DMS 273 (cell line): ENCODE measurements around the gene PARD6G.
"Not testable (repeated sequence)": the region's sequence is repeated elsewhere in the genome, so short reads cannot be mapped to it uniquely, and the experiment has no call there.

Source experiments
- DNase-seq: peaks from one replicate; lab custom pipeline; 2025; ENCODE audit not compliant: unreplicated experiment; lab: John Stamatoyannopoulos, UW

PARD6G gene, protein sequence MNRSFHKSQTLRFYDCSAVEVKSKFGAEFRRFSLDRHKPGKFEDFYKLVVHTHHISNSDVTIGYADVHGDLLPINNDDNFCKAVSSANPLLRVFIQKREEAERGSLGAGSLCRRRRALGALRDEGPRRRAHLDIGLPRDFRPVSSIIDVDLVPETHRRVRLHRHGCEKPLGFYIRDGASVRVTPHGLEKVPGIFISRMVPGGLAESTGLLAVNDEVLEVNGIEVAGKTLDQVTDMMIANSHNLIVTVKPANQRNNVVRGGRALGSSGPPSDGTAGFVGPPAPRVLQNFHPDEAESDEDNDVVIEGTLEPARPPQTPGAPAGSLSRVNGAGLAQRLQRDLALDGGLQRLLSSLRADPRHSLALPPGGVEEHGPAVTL

DNA sequence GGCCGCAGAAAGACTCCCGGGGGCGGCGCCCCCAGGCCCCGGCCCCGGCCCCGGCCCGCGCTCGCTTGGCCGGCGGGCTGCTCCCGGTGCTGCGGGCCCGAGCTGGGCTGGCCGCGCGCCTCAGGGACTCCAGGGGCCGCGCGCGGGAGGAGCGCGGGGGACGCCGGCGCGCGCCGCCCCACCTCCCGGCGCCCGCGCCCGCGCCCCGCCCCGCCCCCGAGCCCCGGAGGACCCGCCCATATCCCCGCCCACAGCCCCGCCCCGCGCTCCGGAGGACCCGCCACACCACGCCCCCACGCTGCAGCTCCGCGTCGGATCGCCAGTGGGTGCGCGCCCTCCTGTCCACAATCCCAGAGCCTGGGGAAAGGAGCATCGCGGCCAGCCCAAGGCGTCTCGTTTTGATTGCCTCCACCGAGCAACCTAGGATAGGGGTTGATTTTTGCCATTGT is at the start of gene PARD6G:
PARD6G (minus strand) TSS at position 122 of the 449 bp plus-strand sequence. CDS start 166 bp downstream, outside the sequence.
- DNase-seq: peak; percentile 89

DNA sequence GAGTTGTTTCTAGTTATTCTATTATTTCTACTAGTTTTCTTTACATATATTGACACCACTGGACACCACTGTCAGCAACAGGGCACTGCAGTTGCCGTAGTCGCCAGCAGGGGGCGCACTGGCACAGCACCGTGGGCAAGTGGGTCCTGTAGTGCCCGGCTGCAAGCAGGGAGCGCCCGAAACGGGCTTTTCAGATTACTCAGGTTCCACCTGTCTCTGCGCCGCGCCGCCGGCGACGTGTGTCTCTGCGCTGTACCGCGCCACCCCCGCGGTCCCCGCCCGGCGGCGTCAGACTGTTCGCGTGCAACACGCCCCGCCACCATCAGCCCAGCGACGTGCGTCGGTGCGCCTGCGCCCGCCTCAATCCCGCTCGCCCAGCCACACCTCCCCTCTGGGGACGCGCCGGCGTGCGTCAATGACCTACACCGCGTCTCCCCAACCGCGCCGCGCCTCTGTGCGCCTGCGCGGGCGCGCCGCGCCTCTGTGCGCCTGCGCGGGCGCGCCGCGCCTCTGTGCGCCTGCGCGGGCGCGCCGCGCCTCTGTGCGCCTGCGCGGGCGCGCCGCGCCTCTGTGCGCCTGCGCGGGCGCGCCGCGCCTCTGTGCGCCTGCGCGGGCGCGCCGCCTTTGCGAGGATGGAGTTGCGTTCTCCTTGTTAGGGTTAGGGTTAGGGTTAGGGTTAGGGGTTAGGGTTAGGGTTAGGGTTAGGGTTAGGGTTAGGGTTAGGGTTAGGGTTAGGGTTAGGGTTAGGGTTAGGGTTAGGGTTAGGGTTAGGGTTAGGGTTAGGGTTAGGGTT is 15.1 kb upstream of the PARD6G start:
- not testable (repeated sequence) for DNase-seq

DNA sequence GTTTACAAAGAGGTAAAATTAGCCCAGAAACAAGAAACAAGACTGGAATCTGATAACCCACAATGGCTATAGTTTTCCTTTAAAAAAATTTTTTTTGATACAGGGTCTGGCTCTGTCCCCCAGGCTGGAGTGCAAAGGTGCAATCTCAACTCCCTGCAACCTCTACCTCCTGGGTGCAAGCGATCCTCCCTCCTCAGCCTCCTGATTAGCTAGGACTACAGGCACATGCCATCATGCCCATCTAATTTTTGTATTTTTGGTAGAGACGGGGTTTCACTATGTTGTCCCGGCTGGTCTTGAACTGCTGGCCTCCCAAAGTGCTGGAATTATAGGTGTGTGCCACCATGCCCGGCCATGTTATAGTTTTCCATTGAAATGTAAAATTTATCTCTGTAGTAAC is 12.3 kb upstream of the PARD6G start:
- no peak for DNase-seq

GRCh38 chr18:80258640-80259039 is 11.3 kb upstream of the PARD6G start:
- DNase-seq: no peak

DNA sequence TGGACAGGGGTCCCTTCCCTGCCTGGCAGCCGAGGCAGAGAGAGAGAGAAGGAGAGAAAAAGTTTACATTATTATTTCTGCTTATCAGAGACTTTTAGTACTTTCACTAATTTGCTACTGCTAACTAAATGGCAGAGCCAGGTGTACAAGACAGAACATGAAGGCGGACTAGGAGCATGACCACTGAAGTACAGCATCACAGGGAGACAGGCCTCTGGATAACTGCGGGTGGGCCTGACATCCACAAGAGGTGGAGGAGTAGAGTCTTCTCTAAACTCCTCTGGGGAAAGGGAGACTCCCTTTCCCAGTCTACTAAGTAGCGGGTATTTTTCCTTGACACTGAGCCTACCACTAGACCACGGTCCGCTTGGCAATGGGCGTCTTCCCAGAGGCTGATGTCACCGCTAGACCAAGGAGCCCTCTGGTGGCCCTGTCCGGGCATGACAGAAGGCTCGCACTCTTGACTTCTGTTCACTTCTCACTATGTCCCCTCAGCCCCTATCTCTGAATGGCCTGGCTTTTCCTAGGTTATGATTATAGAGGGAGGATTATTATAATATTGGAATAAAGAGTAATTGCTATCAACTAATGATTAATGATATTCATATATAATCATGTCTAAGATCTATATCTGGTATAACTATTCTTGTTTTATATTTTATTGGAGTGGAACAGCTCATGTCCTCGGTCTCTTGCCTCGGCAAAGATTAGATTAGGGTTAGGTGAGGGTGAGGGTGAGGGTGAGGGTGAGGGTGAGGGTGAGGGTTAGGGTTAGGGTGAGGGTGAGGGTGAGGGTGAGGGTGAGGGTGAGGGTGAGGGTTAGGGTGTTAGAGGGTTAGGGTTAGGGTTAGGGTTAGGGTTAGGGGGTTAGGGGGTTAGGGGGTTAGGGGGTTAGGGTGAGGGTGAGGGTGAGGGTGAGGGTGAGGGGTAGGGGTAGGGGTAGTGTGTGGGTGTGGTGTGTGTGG is 10.5 kb upstream of the PARD6G start:
- DNase-seq: not testable (repeated sequence)

GRCh38 chr18:80254971-80255500 is 7.7 kb upstream of the PARD6G start:
- DNase-seq: no peak

- peak; percentile 18 for DNase-seq
These were observed 6.7 kb upstream of the PARD6G start for GRCh38 chr18:80253871-80254492.

- no peak for DNase-seq
These were observed 5.9 kb upstream of the PARD6G start for GRCh38 chr18:80253236-80253635.

- DNase-seq: no peak
These were observed 4.8 kb upstream of the PARD6G start for GRCh38 chr18:80252136-80252535.

GRCh38 chr18:80251700-80252099 is 4.4 kb upstream of the PARD6G start:
- no peak for DNase-seq

- DNase-seq: no peak
These were observed 3.5 kb upstream of the PARD6G start for GRCh38 chr18:80250740-80251364.

- peak; percentile 35 for DNase-seq
These were observed 2.1 kb upstream of the PARD6G start for GRCh38 chr18:80249217-80250093.

GRCh38 chr18:80246445-80247392 is 595 bp downstream of the PARD6G start:
- DNase-seq: peak; percentile 89

DNA sequence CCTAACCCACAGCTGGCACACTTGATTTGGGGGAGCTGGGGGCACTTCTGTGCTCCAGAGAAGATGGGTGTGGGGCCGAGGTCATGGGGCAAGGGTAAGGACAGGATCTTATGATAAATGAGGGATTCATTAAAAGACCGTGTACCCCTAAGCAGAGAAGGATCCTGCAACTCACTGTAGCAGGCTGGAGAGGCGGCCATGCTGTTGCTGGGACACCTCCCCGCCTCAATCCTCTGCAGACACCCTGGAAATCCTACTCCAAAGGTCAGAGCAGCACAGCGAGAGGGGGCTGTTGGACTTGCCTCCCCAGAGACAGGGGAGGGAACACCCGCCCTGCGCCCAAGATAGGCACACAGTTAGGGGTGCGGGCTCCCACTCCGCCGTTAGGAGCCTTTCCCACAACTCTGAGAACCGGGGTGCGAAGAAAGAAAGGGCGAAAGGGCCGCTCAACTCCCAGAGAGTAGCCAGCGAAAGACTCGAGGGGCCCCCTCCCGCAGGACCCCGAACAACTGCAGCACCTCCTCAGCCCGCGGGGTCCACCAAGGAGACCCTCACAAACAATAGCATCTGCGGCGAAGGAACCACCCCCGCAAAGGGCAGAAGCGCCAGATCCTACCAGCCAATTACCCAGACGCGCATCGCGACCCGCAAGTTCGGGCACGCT is 1.4 kb downstream of the PARD6G start:
- DNase-seq: no peak

GRCh38 chr18:80244956-80245730 is 2.2 kb downstream of the PARD6G start:
- no peak for DNase-seq

GRCh38 chr18:80244167-80244566 is 3.1 kb downstream of the PARD6G start:
- DNase-seq: no peak
